CD4-positive, alpha-beta T cell treated with Interleukin-17A for 4 hours (primary cell): Measurements from ENCODE around the gene ING4.

Experiments
- DNase-seq: peaks from one replicate; pipeline ENCODE4 v3.0.0-alpha.2; 2020; ENCODE audit warnings: mixed read lengths

ING4 gene

DNA sequence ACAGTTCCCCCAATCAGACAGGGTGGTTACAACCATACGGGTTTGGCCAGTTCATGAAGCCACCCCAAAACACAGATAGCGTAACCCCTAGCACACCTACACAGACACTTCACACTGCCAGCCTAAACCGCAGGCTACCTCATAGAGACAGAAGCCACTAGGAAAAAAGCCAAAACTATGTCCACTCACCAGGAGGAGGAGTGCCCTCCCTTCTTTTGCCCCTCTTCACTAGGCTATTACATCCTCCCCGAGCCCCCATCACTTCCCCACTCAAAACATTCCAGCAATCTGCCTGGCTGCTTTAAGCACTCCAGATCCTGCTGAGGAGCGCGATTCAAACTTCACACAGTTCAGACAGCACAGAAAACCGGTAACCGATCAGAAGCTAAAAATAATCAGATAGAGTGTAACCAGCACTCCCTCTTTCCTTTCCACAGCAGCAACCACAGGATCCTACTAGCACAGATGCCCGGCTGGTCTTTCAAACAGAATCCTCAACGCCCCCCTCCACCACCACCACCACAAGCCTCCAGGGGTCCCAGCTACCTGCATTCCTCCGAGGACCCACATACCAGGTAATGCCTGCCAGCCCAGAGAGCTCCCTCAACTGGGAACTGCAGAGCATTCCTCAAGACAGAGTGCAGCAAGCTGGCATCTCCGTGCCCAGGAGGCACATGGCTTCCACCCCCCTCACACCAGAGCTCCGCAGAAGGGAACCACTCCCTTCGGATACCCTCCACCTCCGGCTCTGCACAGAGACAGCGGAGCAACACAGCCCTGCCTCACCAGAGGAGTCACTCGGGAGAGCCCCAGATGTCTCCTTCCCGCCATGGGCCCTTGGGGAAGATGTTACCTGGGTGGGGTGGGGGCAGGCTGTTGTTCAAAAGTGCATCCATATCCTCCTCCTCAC, 57.2 kb downstream of the ING4 start:
- DNase-seq, result peak; percentile 57

GRCh38 chr12:6604259-6605029, 58.5 kb downstream of the ING4 start:
- no peak for DNase-seq

DNA sequence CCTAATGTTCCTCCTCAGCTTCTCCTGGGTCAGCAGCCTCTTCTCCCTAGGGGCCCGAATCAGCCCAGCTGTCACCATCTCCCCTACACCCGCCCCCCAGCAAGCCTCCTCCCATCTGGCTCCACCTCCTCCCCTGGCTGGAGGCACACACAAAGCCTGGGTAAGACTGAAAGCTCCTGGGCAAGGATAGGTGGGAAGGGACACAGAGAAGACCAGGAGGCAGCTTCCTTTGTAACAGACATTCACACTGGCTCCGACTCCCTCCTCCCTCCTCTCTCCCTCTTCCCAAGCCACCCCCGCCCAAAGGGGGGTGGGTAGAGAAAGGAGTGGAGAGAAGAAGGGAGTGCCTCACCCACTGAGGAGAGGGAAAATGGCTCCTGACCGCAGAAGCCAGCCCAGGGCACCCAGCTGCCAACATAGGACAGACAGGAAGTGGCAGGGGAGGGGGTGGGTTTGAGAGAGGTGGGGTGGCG, 59.8 kb downstream of the ING4 start:
- peak; percentile 68 for DNase-seq

GRCh38 chr12:6602526-6602925, 60.4 kb downstream of the ING4 start:
- DNase-seq, result no peak
